A673 (cell line): ENCODE measurements around the gene CLNK. TPM values are rescaled to one million over a fixed set of nuclear protein-coding genes. Genes with fewer than 3 reads are reported as not detected.
"Not testable (repeated sequence)": the region's sequence is repeated elsewhere in the genome, so short reads cannot be mapped to it uniquely, and the experiment has no call there.

Experiments used
- BruUV-seq: library from RNA; stranded (reverse); fragments of 400-500 nt; replicated peaks from 2 replicates; lab custom pipeline; 2021; lab: Mats Ljungman, UMichigan
- CTCF ChIA-PET: fragments of 300-600 bp; sonication (Branson Sonifier 250); formaldehyde crosslinking; loops from one replicate; lab custom pipeline; 2022; ENCODE audit warnings: antibody characterized with exemption; lab: Charles Lee
- POLR2A ChIA-PET: fragments of 300-600 bp; sonication (Branson Sonifier 250); formaldehyde crosslinking; loops from one replicate; lab custom pipeline; 2022; ENCODE audit warnings: antibody characterized with exemption; ENCODE audit not compliant: low non-redundant PET; lab: Charles Lee
- DNase-seq: peaks from one replicate; pipeline ENCODE4 v3.0.0-alpha.2; 2015; ENCODE audit warnings: low spot score
- H3K27ac ChIP-seq: fragments of 200-600 bp; sonication (generic); 2 replicates; pipeline ENCODE4 v1.5.1; 2016; ENCODE audit warnings: mixed run types, low read depth, mild to moderate bottlenecking, mixed read lengths, antibody characterized with exemption, low read length; ENCODE audit not compliant: poor library complexity, severe bottlenecking
- H3K27me3 ChIP-seq: fragments of 200-600 bp; sonication (generic); replicated peaks from 2 replicates; pipeline ENCODE4 v1.6.1; 2017; ENCODE audit warnings: mixed run types, low read depth, mild to moderate bottlenecking, mixed read lengths, antibody characterized with exemption, low read length; ENCODE audit not compliant: insufficient read depth, poor library complexity
- H3K36me3 ChIP-seq: fragments of 200-600 bp; sonication (generic); 2 replicates; pipeline ENCODE4 v1.6.1; 2016; ENCODE audit warnings: mixed run types, mild to moderate bottlenecking, mixed read lengths, antibody characterized with exemption, low read length; ENCODE audit not compliant: insufficient read depth, poor library complexity, severe bottlenecking
- H3K4me1 ChIP-seq: fragments of 200-600 bp; sonication (generic); 2 replicates; pipeline ENCODE4 v1.6.1; 2017; ENCODE audit warnings: mixed run types, mild to moderate bottlenecking, mixed read lengths, antibody characterized with exemption, low read length; ENCODE audit not compliant: insufficient read depth, poor library complexity, severe bottlenecking
- H3K4me3 ChIP-seq: fragments of 200-600 bp; sonication (generic); 2 replicates; pipeline ENCODE4 v1.5.1; 2016; ENCODE audit warnings: low read depth, mixed run types, mild to moderate bottlenecking, mixed read lengths, low read length; ENCODE audit not compliant: poor library complexity, severe bottlenecking
- H3K9me3 ChIP-seq: fragments of 200-600 bp; sonication (generic); 2 replicates; pipeline ENCODE4 v1.6.1; 2016; ENCODE audit warnings: mixed run types, low read depth, mild to moderate bottlenecking, mixed read lengths, antibody characterized with exemption, low read length; ENCODE audit not compliant: poor library complexity, severe bottlenecking
- CTCF ChIP-seq: fragments of 300-800, 200-600 bp; sonication (generic); conservative IDR thresholded peaks from 2 replicates; pipeline ENCODE4 v1.5.1; 2017; ENCODE audit warnings: low read depth, mild to moderate bottlenecking, antibody characterized with exemption, low read length, moderate library complexity, mixed read lengths
- EZH2 ChIP-seq: fragments of 200-600 bp; sonication (generic); IDR thresholded peaks from 2 replicates; pipeline ENCODE4 v1.6.1; 2017; ENCODE audit warnings: borderline replicate concordance, low read depth, mild to moderate bottlenecking, mixed read lengths, antibody characterized with exemption, low read length; ENCODE audit not compliant: poor library complexity, severe bottlenecking
- intact Hi-C: fragments of 100-400 bp; cut with micrococcal nuclease; formaldehyde crosslinking; loops from one replicate; pipeline ENCODE4 v1.10.0; 2022; ENCODE audit not compliant: unreplicated experiment
- total RNA-seq: library from RNA; stranded (reverse); gene quantifications from 2 replicates; pipeline ENCODE4 v1.2.3, GENCODE V29; 2021

CLNK gene
- total RNA-seq, 1 experiment from 2014 or later: not detected

- intact Hi-C loops: no loop called here
- no TSS peak for BruUV-seq
- Histone ChIP-seq H3K27ac (no peak overlapping the region), H3K4me1 (no peaks in the 10 kb centered on the region), H3K36me3 (no peaks in the 10 kb centered on the region), H3K27me3 (no peaks in the 10 kb centered on the region), H3K9me3 (no peaks in the 10 kb centered on the region), H3K4me3 (no peak overlapping the region)
- CTCF ChIA-PET: no interaction called here
- no peak for DNase-seq
- POLR2A ChIA-PET: no interaction called here
- no peak for TF ChIP-seq EZH2
- no peak for TF ChIP-seq CTCF
Measured at GRCh38 chr4:10619220-10619619, 65.3 kb downstream of the CLNK start.

GRCh38 chr4:10614926-10615325 is 69.6 kb downstream of the CLNK start:
- CTCF ChIA-PET, DNase-seq, POLR2A ChIA-PET: not testable (repeated sequence)

GRCh38 chr4:10613926-10614478 is 70.6 kb downstream of the CLNK start:
- Histone ChIP-seq H3K27me3 (no peaks in the 10 kb centered on the region), H3K4me1 (no peaks in the 10 kb centered on the region), H3K27ac (no peak overlapping the region), H3K9me3 (no peaks in the 10 kb centered on the region), H3K4me3 (no peak overlapping the region), H3K36me3 (no peaks in the 10 kb centered on the region)
- no peak for DNase-seq
- no TSS peak for BruUV-seq
- ChIA-PET POLR2A (no interaction called here), CTCF (no interaction called here)
- intact Hi-C loops: no loop called here
- TF ChIP-seq CTCF (no peak), EZH2 (no peak)

More at GRCh38 chr4:10614926-10615325, 69.6 kb downstream of the CLNK start:
- H3K4me1 ChIP-seq, H3K36me3 ChIP-seq, H3K9me3 ChIP-seq, H3K27ac ChIP-seq, intact Hi-C loops, BruUV-seq, H3K27me3 ChIP-seq, H3K4me3 ChIP-seq: not testable (repeated sequence)

GRCh38 chr4:10612476-10612875 is 72.1 kb downstream of the CLNK start:
- no peak for DNase-seq
- H3K9me3 ChIP-seq: no peaks in the 10 kb centered on the region
- TF ChIP-seq CTCF (no peak), EZH2 (no peak)
- no peaks in the 10 kb centered on the region for H3K36me3 ChIP-seq
- intact Hi-C loops: no loop called here
- ChIA-PET CTCF (no interaction called here), POLR2A (no interaction called here)
- no TSS peak for BruUV-seq
- H3K27ac ChIP-seq: no peak overlapping the region
- no peaks in the 10 kb centered on the region for H3K27me3 ChIP-seq
- no peak overlapping the region for H3K4me3 ChIP-seq
- no peaks in the 10 kb centered on the region for H3K4me1 ChIP-seq
